Measurements from ENCODE around the gene STON2.
"Not testable (repeated sequence)": the region's sequence is repeated elsewhere in the genome, so short reads cannot be mapped to it uniquely, and the experiment has no call there.

DNA sequence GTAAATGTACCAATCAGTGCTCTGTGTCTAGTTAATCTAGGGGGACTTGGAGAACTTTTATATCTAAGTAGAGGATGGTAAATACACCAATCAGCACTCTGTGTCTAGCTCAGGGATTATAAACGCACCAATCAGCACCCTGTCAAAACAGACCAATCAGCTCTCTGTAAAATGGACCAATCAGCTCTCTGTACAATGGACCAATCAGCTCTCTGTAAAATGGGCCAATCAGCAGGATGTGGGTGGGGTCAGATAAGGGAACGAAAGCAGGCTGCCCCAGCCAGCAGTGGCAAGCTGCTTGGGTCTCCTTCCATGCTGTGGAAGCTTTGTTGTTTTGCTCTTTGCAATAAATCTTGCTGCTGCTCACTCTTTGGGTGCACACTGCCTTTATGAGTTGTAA is 163.3 kb downstream of the STON2 start:
- TF ChIP-seq, protein P1, sequence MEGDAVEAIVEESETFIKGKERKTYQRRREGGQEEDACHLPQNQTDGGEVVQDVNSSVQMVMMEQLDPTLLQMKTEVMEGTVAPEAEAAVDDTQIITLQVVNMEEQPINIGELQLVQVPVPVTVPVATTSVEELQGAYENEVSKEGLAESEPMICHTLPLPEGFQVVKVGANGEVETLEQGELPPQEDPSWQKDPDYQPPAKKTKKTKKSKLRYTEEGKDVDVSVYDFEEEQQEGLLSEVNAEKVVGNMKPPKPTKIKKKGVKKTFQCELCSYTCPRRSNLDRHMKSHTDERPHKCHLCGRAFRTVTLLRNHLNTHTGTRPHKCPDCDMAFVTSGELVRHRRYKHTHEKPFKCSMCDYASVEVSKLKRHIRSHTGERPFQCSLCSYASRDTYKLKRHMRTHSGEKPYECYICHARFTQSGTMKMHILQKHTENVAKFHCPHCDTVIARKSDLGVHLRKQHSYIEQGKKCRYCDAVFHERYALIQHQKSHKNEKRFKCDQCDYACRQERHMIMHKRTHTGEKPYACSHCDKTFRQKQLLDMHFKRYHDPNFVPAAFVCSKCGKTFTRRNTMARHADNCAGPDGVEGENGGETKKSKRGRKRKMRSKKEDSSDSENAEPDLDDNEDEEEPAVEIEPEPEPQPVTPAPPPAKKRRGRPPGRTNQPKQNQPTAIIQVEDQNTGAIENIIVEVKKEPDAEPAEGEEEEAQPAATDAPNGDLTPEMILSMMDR (IDR thresholded peaks at IDR 0.05) = not testable (repeated sequence)
- TF ChIP-seq POLR2AphosphoS5, POLR2A (IDR thresholded peaks at IDR 0.05): not testable (repeated sequence)

Measured in prostate gland (tissue), 2 donors.